Measurements from ENCODE around the gene NPEPL1.

Gene NPEPL1

DNA sequence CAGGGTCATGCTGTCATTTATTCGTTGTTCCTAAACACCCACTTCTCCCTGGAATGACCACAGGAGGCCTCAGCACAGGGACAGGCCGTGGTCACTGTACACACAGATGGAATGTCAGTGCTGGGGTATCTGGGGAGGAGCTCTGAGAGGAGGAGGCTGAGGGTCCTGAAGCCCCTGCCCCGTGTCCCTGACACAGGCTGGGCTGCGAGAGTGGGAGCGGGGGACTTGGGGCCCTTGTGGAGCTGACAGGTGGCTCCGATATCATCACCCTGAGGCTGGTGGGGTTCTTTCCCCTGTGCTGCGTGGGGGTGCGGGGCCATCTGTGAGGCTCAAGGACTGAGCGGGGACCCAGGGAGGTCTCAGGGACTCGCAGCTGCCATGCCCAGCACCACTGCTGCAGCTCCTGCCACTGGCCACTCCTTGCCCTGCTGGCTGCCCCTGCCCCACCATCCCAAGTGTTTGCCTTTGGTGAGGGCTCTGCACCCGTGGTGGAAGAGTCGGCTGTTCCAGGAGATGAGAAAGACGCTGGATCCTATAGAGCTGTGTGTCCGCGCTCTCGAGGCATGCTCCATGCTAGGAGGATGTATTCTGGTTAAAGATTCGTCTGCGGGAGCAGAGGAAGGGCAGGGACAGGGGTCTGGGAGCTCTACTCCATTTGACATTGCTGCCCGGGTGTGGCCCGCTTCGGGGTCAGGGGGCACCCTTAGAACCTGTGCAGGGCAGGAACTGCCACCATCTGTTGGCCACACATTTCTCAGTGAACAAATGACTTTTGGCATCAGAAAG lies 18.9 kb downstream of the NPEPL1 start:
- Histone ChIP-seq H3K27ac (replicated peaks; ENCODE audit: low read length) (no peak overlapping the region), H3K27me3 (ENCODE audit: control insufficient read depth in 3 of 3, insufficient read depth in 3 of 3, low read depth in 1 of 3, low read length in 3 of 3) (no peaks in the 10 kb centered on the region), H3K14ac (ENCODE audit: low read length) (peak overlapping the region; percentile 71), H3K4ac (ENCODE audit: low read length) (no peak overlapping the region), H3K79me1 (ENCODE audit: low read depth, low read length) (no peaks in the 10 kb centered on the region), H3K23ac (ENCODE audit: low read depth, low read length, poor library complexity) (peak overlapping the region; percentile 73), H3K36me3 (replicated peaks in 1 of 2; ENCODE audit: control insufficient read depth in 2 of 2, insufficient read depth in 2 of 2, low read length in 2 of 2) (peaks cover 0 to 4% of the 10 kb centered on the region in 2 donors), H3K4me3 (ENCODE audit: low read length in 2 of 2) (no peak overlapping the region), H2AFZ (ENCODE audit: low read length) (no peak overlapping the region), H3K9me3 (replicated peaks in 1 of 2; ENCODE audit: control insufficient read depth in 2 of 2, insufficient read depth in 1 of 2, low read depth in 1 of 2, low read length in 2 of 2) (no peaks in the 10 kb centered on the region), H3K4me1 (ENCODE audit: control insufficient read depth in 2 of 2, insufficient read depth in 1 of 2, low read depth in 1 of 2, low read length in 2 of 2) (peaks cover 8% of the 10 kb centered on the region in 2 donors), H3K18ac (ENCODE audit: low read length) (peak overlapping the region; percentile 48), H2BK15ac (ENCODE audit: low read length) (no peak overlapping the region), H2BK12ac (ENCODE audit: low read length) (no peak overlapping the region), H3K4me2 (ENCODE audit: insufficient read depth, low read length, poor library complexity, severe bottlenecking) (no peak overlapping the region), H2BK5ac (ENCODE audit: low read length) (no peak overlapping the region), H3K9ac (ENCODE audit: low read depth, low read length, poor library complexity) (no peak overlapping the region), H2BK120ac (ENCODE audit: low read depth, low read length) (no peak overlapping the region), H4K8ac (ENCODE audit: low read depth, low read length) (no peak overlapping the region), H2AK5ac (ENCODE audit: low read depth, low read length) (no peak overlapping the region), H4K91ac (ENCODE audit: low read depth, low read length, poor library complexity) (no peak overlapping the region)
- no CpG with 5 or more reads among the region's 21 CpGs for WGBS, 2 donors (ENCODE audit: extremely low coverage in 2 of 2, insufficient read length in 2 of 2, insufficient replicate concordance in 1 of 2)
- DNase-seq (ENCODE audit: low spot score), result no peak

DNA sequence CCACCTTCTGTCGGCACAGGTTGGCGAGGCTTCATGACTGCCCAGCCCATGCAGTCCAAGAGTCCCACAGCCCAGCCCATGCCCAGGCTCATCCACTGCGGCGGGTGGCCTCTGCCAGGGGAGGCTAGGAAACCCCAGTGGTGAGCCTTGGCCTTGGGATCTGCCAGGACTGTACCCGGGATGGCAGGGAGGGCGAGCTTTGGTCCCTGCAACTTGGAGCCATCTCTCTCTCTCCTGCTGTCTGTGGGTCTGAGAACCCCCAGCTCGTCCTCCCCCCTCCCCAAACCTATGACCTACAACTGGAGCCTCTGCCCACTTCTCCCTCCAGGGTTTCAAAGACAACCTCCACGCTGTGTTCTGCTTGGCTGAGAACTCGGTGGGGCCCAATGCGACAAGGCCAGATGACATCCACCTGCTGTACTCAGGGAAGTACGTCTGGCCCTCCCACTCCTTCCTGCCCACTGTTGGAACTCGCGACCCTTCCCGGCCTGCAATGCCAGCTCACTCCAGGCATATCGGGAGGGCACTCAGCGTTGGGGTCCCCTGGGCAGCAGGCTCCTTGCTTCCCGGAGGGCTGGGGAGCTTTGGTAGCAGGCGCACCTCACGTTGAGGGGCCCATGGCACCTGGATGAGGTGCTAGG lies 19.7 kb downstream of the NPEPL1 start:
- H3K9me3 ChIP-seq (replicated peaks in 1 of 2; ENCODE audit: control insufficient read depth in 2 of 2, insufficient read depth in 1 of 2, low read depth in 1 of 2, low read length in 2 of 2), result no peaks in the 10 kb centered on the region
- H3K23ac ChIP-seq (ENCODE audit: low read depth, low read length, poor library complexity), result no peak overlapping the region
- no peak overlapping the region for H4K91ac ChIP-seq (ENCODE audit: low read depth, low read length, poor library complexity)
- DNase-seq (ENCODE audit: low spot score), result no peak
- H2AK5ac ChIP-seq (ENCODE audit: low read depth, low read length), result peak overlapping the region; percentile 63
- H3K9ac ChIP-seq (ENCODE audit: low read depth, low read length, poor library complexity), result no peak overlapping the region
- H3K18ac ChIP-seq (ENCODE audit: low read length), result peak overlapping the region; percentile 27
- H3K27ac ChIP-seq (replicated peaks; ENCODE audit: low read length), result no peak overlapping the region
- no peaks in the 10 kb centered on the region for H3K79me1 ChIP-seq (ENCODE audit: low read depth, low read length)
- no peak overlapping the region for H2BK15ac ChIP-seq (ENCODE audit: low read length)
- H2BK12ac ChIP-seq (ENCODE audit: low read length), result no peak overlapping the region
- H3K4ac ChIP-seq (ENCODE audit: low read length), result no peak overlapping the region
- no peak overlapping the region for H3K4me3 ChIP-seq (ENCODE audit: low read length in 2 of 2)
- no CpG with 5 or more reads among the region's 19 CpGs for WGBS, 2 donors (ENCODE audit: extremely low coverage in 2 of 2, insufficient read length in 2 of 2, insufficient replicate concordance in 1 of 2)
- H3K4me2 ChIP-seq (ENCODE audit: insufficient read depth, low read length, poor library complexity, severe bottlenecking), result no peak overlapping the region
- H2AFZ ChIP-seq (ENCODE audit: low read length), result no peak overlapping the region
- no peak overlapping the region for H2BK120ac ChIP-seq (ENCODE audit: low read depth, low read length)
- H3K14ac ChIP-seq (ENCODE audit: low read length), result peak overlapping the region; percentile 56
- H3K4me1 ChIP-seq (ENCODE audit: control insufficient read depth in 2 of 2, insufficient read depth in 1 of 2, low read depth in 1 of 2, low read length in 2 of 2), result peaks cover 14 to 16% of the 10 kb centered on the region in 2 donors
- no peak overlapping the region for H4K8ac ChIP-seq (ENCODE audit: low read depth, low read length)
- no peaks in the 10 kb centered on the region for H3K27me3 ChIP-seq (ENCODE audit: control insufficient read depth in 3 of 3, insufficient read depth in 3 of 3, low read depth in 1 of 3, low read length in 3 of 3)
- no peak overlapping the region for H2BK5ac ChIP-seq (ENCODE audit: low read length)
- H3K36me3 ChIP-seq (replicated peaks in 1 of 2; ENCODE audit: control insufficient read depth in 2 of 2, insufficient read depth in 2 of 2, low read length in 2 of 2), result peaks cover 0 to 4% of the 10 kb centered on the region in 2 donors

DNA sequence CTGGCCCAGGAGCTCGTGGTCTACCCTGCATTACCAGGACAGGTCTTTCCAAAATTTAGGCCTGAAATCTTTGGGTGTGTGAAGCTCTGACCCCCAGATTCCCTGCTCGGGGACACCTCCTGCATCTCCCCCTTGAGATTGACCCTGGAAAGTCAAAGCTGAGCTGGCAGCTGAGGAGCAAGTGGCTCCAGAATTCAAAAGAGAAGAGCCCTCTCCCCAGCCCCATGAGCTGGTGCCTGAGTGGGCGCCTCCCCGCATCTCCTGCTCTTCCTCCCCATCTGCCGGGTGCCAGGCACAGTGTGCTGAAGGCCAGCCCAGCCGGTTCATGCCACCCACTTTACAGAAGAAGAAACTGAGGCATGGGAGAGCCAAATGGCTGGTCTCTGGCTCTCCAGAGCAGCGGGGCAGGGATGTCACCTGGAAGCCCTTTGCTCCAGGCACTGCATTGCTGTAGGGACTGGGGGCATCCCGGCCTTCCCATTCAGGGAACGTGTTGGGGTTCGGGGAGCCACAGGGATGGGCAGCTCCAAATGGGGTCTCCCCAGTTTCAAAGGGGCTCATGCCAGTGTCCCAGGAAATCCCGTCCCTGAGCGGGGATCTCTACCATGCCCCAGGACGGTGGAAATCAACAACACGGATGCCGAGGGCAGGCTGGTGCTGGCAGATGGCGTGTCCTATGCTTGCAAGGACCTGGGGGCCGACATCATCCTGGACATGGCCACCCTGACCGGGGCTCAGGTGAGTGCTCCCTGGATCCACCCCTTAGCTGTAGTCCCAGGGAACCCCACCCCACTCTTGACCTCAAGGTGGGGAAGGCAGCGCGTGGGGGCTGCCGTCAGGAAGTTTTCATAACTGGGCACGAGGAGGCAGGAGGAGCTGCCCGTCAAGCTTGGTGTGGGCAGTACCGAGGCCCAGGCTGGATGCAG lies 20.5 kb downstream of the NPEPL1 start:
- H3K4ac ChIP-seq (ENCODE audit: low read length), result no peak overlapping the region
- H3K36me3 ChIP-seq (replicated peaks in 1 of 2; ENCODE audit: control insufficient read depth in 2 of 2, insufficient read depth in 2 of 2, low read length in 2 of 2), result peaks cover 0 to 4% of the 10 kb centered on the region in 2 donors
- H3K9ac ChIP-seq (ENCODE audit: low read depth, low read length, poor library complexity), result no peak overlapping the region
- H2AFZ ChIP-seq (ENCODE audit: low read length), result no peak overlapping the region
- no peak overlapping the region for H2BK5ac ChIP-seq (ENCODE audit: low read length)
- peak overlapping the region; percentile 47 for H3K14ac ChIP-seq (ENCODE audit: low read length)
- H4K91ac ChIP-seq (ENCODE audit: low read depth, low read length, poor library complexity), result no peak overlapping the region
- H2BK120ac ChIP-seq (ENCODE audit: low read depth, low read length), result no peak overlapping the region
- no peak overlapping the region for H3K18ac ChIP-seq (ENCODE audit: low read length)
- H3K23ac ChIP-seq (ENCODE audit: low read depth, low read length, poor library complexity), result peak overlapping the region; percentile 85
- peak overlapping the region; percentile 63 for H2AK5ac ChIP-seq (ENCODE audit: low read depth, low read length)
- H3K79me1 ChIP-seq (ENCODE audit: low read depth, low read length), result no peaks in the 10 kb centered on the region
- H3K27ac ChIP-seq (replicated peaks; ENCODE audit: low read length), result no peak overlapping the region
- DNase-seq (ENCODE audit: low spot score), result no peak
- peaks cover 0 to 2% (median 0%) of the 10 kb centered on the region in 3 experiments for H3K27me3 ChIP-seq (ENCODE audit: control insufficient read depth in 3 of 3, insufficient read depth in 3 of 3, low read depth in 1 of 3, low read length in 3 of 3)
- H3K4me3 ChIP-seq (ENCODE audit: low read length in 2 of 2), result no peak overlapping the region
- no peaks in the 10 kb centered on the region for H3K9me3 ChIP-seq (replicated peaks in 1 of 2; ENCODE audit: control insufficient read depth in 2 of 2, insufficient read depth in 1 of 2, low read depth in 1 of 2, low read length in 2 of 2)
- H2BK15ac ChIP-seq (ENCODE audit: low read length), result no peak overlapping the region
- no peak overlapping the region for H4K8ac ChIP-seq (ENCODE audit: low read depth, low read length)
- WGBS, 2 donors (ENCODE audit: extremely low coverage in 2 of 2, insufficient read length in 2 of 2, insufficient replicate concordance in 1 of 2), result no CpG with 5 or more reads among the region's 24 CpGs
- no peak overlapping the region for H3K4me2 ChIP-seq (ENCODE audit: insufficient read depth, low read length, poor library complexity, severe bottlenecking)
- no peak overlapping the region for H2BK12ac ChIP-seq (ENCODE audit: low read length)
- H3K4me1 ChIP-seq (ENCODE audit: control insufficient read depth in 2 of 2, insufficient read depth in 1 of 2, low read depth in 1 of 2, low read length in 2 of 2), result peaks cover 14 to 19% of the 10 kb centered on the region in 2 donors

Data from neuronal stem cell (in vitro differentiated cells).